Peyer's patch (tissue), 4 donors: Measurements from ENCODE around the gene MAPK10. TPM values are rescaled to one million over a fixed set of nuclear protein-coding genes. Genes with fewer than 3 reads are reported as not detected.

Experiments
- DNase-seq, 3 donors: peaks; one replicate each; pipeline ENCODE4 v3.0.0-alpha.2; 2017 to 2019
- H3K27ac ChIP-seq, 4 donors: fragments of 200-600 bp; sonication (generic); one replicate each; pipeline ENCODE4 v1.5.1; 2016 to 2019
- H3K27me3 ChIP-seq, 2 donors: fragments of 200-600 bp; sonication (generic); one replicate each; pipeline ENCODE4 v1.5.1; 2019
- H3K36me3 ChIP-seq, 3 donors: fragments of 200-600 bp; sonication (generic); one replicate each; pipeline ENCODE4 v1.5.1; 2016 to 2019
- H3K4me1 ChIP-seq, 4 donors: fragments of 200-600 bp; sonication (generic); one replicate each; pipeline ENCODE4 v1.5.1; 2016 to 2019
- H3K4me3 ChIP-seq, 4 donors: fragments of 200-600 bp; sonication (generic); 1 replicate in 3 of 4; 2 replicates in 1 of 4; pipeline ENCODE4 v1.5.1; 2016 to 2019; ENCODE audit warnings: mild to moderate bottlenecking in 1 of 4
- H3K9me3 ChIP-seq, 4 donors: fragments of 200-600 bp; sonication (generic); one replicate each; pipeline ENCODE4 v1.5.1; 2016 to 2019; ENCODE audit warnings: mild to moderate bottlenecking in 1 of 4
- CTCF ChIP-seq, 6 experiments: fragments of 450-650 bp in 4 of 6; fragments of 200-600 bp in 2 of 6; sonication (generic) in 1 of 6; IDR thresholded peaks; one replicate each; pipeline ENCODE4 v1.5.1; 2017 to 2019; ENCODE audit warnings: antibody characterized with exemption in 6 of 6, mild to moderate bottlenecking in 3 of 6, moderate library complexity in 1 of 6
- POLR2A ChIP-seq, 2 donors: fragments of 450-650 bp; IDR thresholded peaks; one replicate each; pipeline ENCODE4 v1.5.1; 2017; ENCODE audit warnings: antibody characterized with exemption in 2 of 2, mild to moderate bottlenecking in 2 of 2, moderate library complexity in 2 of 2
- total RNA-seq, 4 donors: library from RNA; depleted of rRNA; stranded (reverse); fragments of >200 nt; gene quantifications; one replicate each; pipeline ENCODE4 v1.1.0, GENCODE V29; 2016

Gene MAPK10
- total RNA-seq, 4 donors from 2014 or later: 1.8 to 35.5 (median 7.3) TPM

- Histone ChIP-seq H3K27me3 (no peaks in the 10 kb centered on the region), H3K4me1 (no peaks in the 10 kb centered on the region), H3K9me3 (no peaks in the 10 kb centered on the region), H3K27ac (no peak overlapping the region), H3K36me3 (no peaks in the 10 kb centered on the region), H3K4me3 (no peak overlapping the region)
- TF ChIP-seq POLR2A (IDR thresholded peaks at IDR 0.05): no peak
- no peak for TF ChIP-seq CTCF (IDR thresholded peaks at IDR 0.05)
- no peak for DNase-seq
These were observed 95.6 kb downstream of the MAPK10 start for GRCh38 chr4:86264241-86264640.

DNA sequence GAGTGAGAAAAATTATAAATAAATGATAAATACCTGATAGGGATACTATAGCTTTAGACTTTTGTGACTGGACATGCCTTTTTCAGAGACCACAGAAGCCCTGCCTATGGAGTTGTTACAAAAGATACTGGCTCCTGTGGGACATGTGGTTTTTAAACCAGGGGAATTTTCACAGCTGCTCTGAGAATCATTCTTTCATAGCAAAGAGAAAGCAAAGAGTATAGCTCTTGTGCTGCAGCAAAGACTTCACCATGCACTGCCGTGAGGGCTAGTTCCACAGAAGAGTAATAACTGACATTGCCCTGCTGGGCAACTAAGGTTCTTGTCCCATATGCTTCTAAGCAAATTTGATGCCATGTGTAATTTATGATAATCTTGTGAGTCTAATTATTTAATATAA lies 98.2 kb downstream of the MAPK10 start:
- TF ChIP-seq CTCF (IDR thresholded peaks at IDR 0.05): no peak
- TF ChIP-seq POLR2A (IDR thresholded peaks at IDR 0.05): no peak
- no peaks in the 10 kb centered on the region for H3K27me3 ChIP-seq
- no peak overlapping the region for H3K4me3 ChIP-seq
- H3K4me1 ChIP-seq: no peaks in the 10 kb centered on the region
- no peak for DNase-seq
- no peak overlapping the region for H3K27ac ChIP-seq
- no peaks in the 10 kb centered on the region for H3K9me3 ChIP-seq
- H3K36me3 ChIP-seq: no peaks in the 10 kb centered on the region

DNA sequence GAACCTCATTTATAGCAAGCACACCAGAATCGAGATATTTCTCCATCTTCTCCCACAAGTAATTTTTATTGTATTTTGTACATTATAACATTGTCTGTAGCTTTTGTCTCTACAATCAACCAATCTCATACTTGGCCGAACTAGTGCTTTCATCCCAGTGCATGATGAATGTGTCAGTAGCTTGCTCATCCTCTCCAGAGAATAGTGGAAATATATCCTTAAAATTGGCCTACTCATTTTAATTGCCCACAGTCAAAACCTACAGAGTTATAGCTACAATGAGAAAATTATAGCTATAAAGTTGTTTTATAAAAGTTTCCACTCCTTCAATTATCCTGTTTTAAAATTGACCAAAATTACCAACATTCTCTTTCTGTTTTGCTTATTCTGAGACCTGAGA lies 103.8 kb downstream of the MAPK10 start:
- Histone ChIP-seq H3K27me3 (no peaks in the 10 kb centered on the region), H3K27ac (no peak overlapping the region), H3K4me1 (no peaks in the 10 kb centered on the region), H3K4me3 (no peak overlapping the region), H3K9me3 (no peaks in the 10 kb centered on the region), H3K36me3 (no peaks in the 10 kb centered on the region)
- TF ChIP-seq CTCF (IDR thresholded peaks at IDR 0.05) (no peak), POLR2A (IDR thresholded peaks at IDR 0.05) (no peak)
- DNase-seq: no peak

DNA sequence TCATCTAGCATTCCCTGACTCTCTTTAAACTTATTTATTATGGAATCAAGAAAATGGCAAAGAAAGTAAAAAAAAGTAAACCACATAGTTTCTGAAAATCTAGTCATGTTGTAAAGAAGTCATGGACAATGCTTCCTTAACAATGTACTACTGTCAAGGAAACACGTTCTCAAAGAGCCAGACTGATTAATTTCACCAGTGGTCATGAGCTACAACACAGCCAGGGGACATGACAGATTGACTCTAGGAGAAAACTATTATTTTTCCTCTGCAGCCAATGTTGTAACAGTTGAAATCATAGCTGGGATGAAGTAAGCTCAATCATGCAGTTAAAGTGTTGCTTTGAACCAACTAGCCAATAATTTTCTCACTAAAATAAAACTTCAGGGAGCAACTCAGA lies 109.2 kb downstream of the MAPK10 start:
- H3K27ac ChIP-seq: no peak overlapping the region
- no peak overlapping the region for H3K4me3 ChIP-seq
- no peaks in the 10 kb centered on the region for H3K36me3 ChIP-seq
- DNase-seq: no peak
- H3K4me1 ChIP-seq: no peaks in the 10 kb centered on the region
- no peaks in the 10 kb centered on the region for H3K9me3 ChIP-seq
- H3K27me3 ChIP-seq: no peaks in the 10 kb centered on the region
- TF ChIP-seq POLR2A (IDR thresholded peaks at IDR 0.05): no peak
- no peak for TF ChIP-seq CTCF (IDR thresholded peaks at IDR 0.05)

GRCh38 chr4:86250006-86250405 lies 109.8 kb downstream of the MAPK10 start:
- H3K36me3 ChIP-seq: no peaks in the 10 kb centered on the region
- H3K4me3 ChIP-seq: no peak overlapping the region
- H3K9me3 ChIP-seq: no peaks in the 10 kb centered on the region
- H3K27ac ChIP-seq: no peak overlapping the region
- H3K4me1 ChIP-seq: no peaks in the 10 kb centered on the region
- H3K27me3 ChIP-seq: no peaks in the 10 kb centered on the region
- DNase-seq: no peak
- TF ChIP-seq CTCF (IDR thresholded peaks at IDR 0.05): no peak
- TF ChIP-seq POLR2A (IDR thresholded peaks at IDR 0.05): no peak

GRCh38 chr4:86249074-86249473 lies 110.8 kb downstream of the MAPK10 start:
- no peak overlapping the region for H3K27ac ChIP-seq

More at GRCh38 chr4:86249074-86249473, 110.8 kb downstream of the MAPK10 start:
- Histone ChIP-seq H3K4me1 (no peaks in the 10 kb centered on the region), H3K9me3 (no peaks in the 10 kb centered on the region), H3K4me3 (no peak overlapping the region), H3K27me3 (no peaks in the 10 kb centered on the region), H3K36me3 (no peaks in the 10 kb centered on the region)
- TF ChIP-seq CTCF (IDR thresholded peaks at IDR 0.05) (no peak), POLR2A (IDR thresholded peaks at IDR 0.05) (no peak)
- no peak for DNase-seq
